GM12864 (cell line): ENCODE measurements around the gene MUTYH.
"Not testable (repeated sequence)": the region's sequence is repeated elsewhere in the genome, so short reads cannot be mapped to it uniquely, and the experiment has no call there.

Experiments used
- DNase-seq: peaks from one replicate; pipeline ENCODE4 v3.0.0-alpha.2; 2011; ENCODE audit warnings: low read depth
- H3K4me3 ChIP-seq: 2 replicates; pipeline ENCODE4 v1.5.1; 2011; ENCODE audit warnings: mild to moderate bottlenecking, low read depth, low read length, control low read depth
- CTCF ChIP-seq: IDR thresholded peaks from 2 replicates; pipeline ENCODE4 v1.5.1; 2011; ENCODE audit warnings: low read depth, mild to moderate bottlenecking, moderate library complexity, low read length, control low read depth, inconsistent platforms; ENCODE audit errors: missing control alignments

The MUTYH gene

GRCh38 chr1:45297666-45298356, 42.4 kb downstream of the MUTYH start:
- no peak overlapping the region for H3K4me3 ChIP-seq
- TF ChIP-seq CTCF, result no peak
- DNase-seq, result no peak

- TF ChIP-seq CTCF, result no peak
- H3K4me3 ChIP-seq, result no peak overlapping the region
- DNase-seq, result no peak
These were observed 48.5 kb downstream of the MUTYH start for GRCh38 chr1:45291716-45292115.

- DNase-seq, H3K4me3 ChIP-seq: not testable (repeated sequence)
These were observed 49.2 kb downstream of the MUTYH start for GRCh38 chr1:45291002-45291401.

GRCh38 chr1:45286521-45286920, 53.7 kb downstream of the MUTYH start:
- DNase-seq, H3K4me3 ChIP-seq: not testable (repeated sequence)

GRCh38 chr1:45284858-45285257, 55.4 kb downstream of the MUTYH start:
- DNase-seq, H3K4me3 ChIP-seq: not testable (repeated sequence)

- no peak for DNase-seq
- no peak overlapping the region for H3K4me3 ChIP-seq
- TF ChIP-seq CTCF, result no peak
These were observed 57.9 kb downstream of the MUTYH start for GRCh38 chr1:45282351-45282750.
